ENCODE data around the gene GLMP.

The GLMP gene

DNA sequence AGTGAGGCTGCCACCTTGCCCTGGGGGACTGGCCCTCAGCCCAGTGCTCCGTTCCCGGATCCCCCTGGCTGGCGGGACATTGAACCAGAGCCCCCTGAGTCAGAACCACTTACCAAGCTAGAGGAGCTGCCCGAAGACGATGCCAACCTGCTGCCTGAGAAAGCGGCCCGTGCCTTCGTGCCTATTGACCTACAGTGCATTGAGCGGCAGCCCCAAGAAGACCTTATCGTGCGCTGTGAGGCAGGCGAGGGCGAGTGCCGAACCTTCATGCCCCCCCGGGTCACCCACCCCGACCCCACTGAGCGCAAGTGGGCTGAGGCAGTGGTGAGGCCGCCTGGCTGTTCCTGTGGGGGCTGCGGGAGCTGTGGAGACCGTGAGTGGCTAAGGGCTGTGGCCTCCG lies 10.0 kb downstream of the GLMP start:
- DNase-seq = no peak

DNA sequence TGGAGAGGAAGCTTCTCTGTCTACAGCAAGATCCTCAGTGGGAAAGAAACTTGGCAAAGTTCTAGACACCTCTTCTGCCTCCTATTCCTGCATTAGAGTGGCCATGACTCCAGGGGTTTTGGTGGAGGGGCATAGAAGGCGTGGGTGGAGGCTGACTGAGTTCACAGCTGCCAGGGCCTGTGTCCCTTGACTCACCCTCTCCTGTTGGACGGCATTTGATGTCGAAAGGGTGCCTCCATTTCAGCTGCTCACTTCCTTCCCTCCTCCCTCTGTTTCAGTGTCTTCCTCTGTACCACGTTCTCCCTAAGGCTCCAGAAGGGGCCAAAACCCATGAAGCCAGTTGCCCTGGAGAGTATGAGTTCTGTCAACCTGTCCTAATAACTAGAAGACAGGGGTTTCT lies 10.7 kb downstream of the GLMP start:
- no peak for DNase-seq

DNA sequence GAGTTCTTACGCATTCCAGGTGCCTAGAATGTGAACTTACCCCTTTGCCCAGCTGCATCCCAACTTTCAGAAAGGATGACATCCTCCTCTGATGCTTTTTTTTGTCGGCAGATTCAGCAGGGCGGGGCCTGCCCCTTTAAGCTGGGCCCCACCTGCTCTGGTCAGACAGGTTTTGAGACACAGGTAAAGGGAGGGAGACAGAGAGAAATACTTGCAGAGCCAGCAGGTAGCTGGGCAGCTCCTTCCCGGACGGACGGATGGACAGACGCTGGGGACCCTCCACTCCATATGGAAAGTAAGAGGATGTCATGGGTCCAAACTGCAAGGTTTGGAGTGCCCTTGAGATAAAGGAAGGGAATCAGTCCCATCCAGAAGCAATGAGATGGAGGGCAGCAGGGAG lies 11.4 kb downstream of the GLMP start, which contains the start of gene TMEM79:
Gene TMEM79, plus strand, starts transcription at position 214 of the 400 bp plus-strand sequence. CDS start 902 bp downstream, outside the sequence.
- no peak for DNase-seq

DNA sequence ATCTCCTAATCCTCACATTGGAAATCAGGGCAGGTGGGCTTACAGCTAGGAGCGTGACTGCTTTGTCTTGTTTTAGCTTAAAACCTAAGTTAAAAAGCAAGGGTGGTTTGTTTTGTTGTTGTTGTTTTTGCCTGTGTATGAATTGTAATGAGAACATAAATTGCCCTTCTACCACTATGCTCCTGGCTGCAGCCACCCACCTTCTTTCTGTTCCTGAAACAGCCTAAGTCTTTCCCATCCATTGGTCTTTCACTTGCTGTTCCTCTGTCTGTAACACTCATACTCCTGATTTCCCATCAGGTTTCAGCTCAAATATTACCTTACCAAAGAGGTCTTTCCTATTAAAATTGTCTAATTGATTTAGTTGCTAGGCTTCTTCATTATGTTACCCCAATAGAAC lies 12.0 kb downstream of the GLMP start:
- no peak for DNase-seq

DNA sequence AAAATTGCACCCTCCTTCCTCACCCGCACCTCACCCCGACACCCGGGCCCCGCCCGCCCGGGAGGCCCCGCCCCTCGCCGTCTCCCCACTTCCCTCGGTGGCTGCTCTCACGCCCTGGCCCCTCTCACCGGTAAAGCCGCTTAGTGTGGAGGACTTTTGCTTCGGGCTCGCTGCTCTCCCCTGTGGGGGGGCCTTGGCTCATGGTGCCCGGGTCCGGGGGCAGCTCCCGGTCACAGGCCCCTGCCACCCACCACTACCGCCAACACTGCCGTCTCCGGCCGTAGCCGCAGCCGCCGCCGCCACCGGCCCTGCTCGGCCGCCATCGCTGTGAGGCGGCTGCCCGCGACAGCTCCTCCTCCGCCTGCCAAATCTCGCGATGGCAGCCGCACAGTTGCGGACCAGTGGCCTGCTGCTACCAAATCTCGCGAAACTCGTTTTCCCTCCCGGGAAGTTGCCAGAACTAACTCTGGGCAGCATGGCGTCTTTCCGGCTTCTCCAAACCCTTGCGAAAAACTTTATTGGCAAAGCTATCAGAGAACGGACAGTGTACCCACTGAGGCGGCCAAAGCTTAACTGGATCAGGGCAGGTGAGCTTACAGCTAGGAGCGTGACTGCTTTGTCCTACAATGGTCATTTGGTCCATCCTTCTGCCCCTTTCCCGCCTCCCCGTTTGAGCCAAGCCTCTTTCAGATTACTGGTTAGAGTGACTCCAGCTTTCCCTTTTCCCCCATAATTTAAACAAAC lies 12.8 kb downstream of the GLMP start, which contains the start of gene SMG5:
Gene SMG5, minus strand, starts transcription at position 347 of the 744 bp plus-strand sequence. Its CDS starts 145 bp downstream, at position 202.
- DNase-seq = peak; percentile 100

DNA sequence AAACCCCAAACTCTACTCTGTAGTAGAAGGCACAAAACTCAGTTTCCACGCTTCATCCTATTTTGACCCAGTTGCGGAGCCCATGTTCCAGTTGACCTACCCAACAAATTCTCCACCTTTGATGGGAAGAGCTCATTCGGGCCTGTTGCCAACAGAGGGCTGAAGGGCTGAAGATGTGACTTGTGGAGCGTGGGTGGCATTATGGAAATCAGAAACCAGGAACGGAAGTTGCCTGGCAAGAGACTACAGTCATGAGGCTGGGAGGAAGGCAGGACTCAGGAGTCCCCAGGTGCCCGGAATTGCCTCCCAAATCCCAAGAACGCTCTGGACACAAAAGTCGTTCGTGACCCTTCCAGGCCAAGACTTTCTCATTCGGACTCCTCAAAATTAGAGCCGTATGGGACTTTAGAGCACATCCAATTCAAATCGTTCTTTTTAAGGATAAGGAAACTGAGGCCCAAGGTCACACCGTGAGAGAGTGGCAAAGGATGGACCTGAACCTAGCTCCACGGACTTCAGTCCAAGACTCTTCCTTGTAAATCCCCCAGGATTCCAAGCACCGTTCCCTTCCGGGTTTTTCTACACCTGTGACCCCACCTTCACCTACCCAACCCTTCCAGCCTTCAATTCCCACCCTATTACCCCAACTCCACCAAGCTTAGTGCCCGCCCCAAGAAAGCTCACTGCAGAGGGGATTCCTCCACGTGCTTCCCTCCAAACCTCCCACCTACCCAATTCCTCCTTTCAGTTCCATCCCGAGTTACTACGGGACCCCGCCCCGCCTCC lies 13.6 kb downstream of the GLMP start:
- DNase-seq = peak; percentile 28 to 38

DNA sequence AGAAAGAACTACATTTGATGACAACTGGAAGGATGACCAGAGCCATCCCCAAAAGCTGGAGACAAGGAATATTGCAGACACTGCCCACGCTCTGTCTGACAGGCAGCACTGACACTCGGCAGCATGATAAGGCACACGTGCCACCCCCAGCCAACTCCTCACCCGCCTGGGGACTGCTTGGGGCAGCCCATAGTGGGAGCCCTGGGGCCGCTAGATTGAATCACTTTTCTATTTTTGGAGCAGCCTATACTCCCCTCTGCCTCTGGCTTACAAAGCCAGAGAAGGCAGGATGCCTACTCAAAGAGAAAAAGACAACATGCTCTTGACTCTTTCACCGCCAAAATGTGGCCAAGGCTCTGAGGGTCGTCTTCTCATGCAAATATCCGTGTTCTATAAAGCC lies 14.2 kb downstream of the GLMP start:
- no peak for DNase-seq

DNA sequence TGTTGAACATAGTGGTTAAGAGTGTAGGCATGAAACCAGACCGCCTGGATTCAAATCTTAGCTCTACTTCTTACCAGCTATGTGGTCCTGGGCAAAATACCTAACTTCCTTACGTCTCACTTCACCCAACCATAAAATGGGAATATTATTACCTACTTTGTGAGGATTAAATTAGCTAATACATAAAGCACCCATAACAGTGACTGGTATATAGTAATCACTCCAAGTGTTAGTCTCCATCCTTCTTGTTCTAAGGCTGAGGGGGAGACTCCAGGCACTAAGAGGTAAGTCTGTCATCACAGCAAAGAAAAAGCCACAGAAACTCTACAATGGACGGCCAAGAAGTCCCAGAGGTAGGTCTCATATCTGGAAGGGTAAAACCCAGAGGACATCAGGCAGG lies 15.6 kb downstream of the GLMP start:
- DNase-seq = no peak

DNA sequence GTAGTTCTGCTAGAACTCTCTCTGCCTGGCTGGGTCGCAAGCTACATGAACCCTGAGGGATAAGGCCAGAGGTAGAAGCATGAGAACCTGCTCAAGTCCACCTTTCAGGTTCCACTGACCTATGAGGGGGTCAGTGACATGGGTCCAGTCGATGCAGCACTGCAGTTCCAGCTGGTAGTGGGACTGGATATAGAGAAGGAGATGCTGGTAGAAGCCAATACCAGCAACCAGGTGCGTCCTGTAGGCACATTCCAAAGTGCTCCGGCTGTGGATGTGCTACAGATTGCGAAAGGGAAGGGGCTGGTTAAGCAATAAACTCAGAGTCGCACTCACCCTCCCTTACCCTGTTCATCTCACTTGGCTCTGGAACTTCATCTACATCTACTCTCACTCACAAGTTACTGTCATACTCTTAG lies 18.5 kb downstream of the GLMP start:
- DNase-seq = no peak

DNA sequence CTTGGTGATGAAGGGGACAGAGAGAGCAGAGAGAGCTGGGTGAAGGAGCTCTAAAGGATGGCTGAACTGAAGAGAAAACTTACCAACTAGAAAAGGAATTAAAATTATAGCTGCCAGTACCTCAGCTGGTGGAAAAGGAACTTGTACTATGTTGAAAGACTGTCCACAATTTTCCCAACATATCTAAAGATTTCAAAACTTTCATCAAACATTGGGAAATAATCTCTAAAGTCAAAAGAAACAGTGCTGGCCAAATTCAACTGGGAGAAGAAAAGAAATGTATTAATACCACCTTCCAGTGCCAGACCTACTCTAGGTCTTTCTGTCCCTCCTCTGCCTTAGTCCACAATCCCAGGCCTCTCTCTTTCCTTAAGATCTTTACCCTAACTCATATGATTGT lies 18.9 kb downstream of the GLMP start:
- DNase-seq = no peak

DNA sequence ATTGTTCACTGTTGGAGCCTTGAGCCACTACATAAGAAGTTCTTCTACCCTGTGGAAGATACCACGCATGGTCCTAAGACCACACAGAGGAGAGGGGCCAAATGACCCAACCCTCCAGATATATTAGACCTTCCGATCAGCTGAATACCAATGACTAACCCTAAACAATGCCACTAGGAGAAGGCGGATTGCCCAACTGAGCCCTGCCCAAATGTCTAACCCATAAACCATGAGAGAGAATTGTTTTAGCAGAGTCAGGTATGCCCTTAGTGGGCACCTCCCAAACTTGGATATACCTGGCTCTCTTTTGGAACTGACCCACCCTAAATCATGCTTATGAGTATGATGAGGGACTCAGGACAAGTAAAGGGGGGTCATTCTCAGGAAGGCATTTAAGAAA lies 25.2 kb downstream of the GLMP start:
- no peak for DNase-seq

DNA sequence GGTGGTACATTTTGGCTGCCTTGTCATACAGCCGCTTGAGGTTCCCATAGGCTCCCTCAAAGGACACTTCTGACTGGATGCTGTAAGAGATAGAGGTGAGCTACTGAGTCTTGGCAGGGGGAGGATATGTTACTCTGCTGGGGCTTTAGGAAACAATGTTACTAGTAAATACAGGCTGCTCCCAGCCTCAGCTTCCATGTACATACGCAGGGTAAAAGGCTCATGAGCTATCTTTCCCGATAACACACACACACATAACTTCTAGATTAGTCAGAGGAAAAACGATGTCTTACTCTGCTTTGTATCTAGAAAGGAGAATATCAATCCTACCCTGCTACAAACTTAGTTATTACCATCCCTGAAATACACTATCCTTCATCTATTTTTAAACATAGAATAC lies 27.1 kb downstream of the GLMP start:
- DNase-seq = no peak

DNA sequence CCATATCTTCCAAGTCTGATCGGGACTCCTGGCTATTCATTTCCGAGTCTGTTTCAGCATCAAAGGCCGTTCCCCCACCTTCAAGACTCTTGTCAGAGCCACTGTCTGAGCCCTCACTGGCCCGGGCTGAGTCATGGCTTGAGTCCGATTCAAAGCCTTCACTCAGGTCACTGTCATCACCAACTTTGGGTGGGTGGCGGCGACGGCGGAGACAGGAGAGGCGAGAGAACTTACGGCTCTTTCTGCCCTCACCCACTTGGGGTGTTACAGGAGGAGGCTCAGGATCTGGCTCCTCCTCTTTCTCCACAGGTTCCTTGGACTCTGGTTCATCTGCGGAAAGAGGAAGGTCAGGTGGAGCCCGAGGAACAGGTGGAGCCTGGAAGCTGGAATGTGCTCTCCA lies 29.4 kb downstream of the GLMP start:
- no peak for DNase-seq

DNA sequence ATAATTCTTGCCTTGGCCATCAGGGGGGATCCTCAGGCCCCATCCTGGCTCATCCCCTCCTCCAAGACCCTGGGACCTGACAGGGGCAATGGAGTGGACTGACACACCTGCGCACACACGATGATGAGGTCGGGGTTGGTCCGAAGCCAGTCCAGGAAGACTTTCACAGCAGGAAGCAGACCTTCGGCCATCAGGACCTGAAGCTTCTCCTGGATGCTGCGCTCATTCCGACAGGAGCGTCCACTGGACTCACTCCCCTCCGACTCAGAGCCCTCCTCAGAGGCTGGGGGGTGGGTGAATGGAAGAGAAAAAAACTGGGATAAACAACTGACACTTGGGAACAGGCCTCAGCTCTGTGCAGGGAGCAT lies 32.2 kb downstream of the GLMP start:
- DNase-seq = no peak

DNA sequence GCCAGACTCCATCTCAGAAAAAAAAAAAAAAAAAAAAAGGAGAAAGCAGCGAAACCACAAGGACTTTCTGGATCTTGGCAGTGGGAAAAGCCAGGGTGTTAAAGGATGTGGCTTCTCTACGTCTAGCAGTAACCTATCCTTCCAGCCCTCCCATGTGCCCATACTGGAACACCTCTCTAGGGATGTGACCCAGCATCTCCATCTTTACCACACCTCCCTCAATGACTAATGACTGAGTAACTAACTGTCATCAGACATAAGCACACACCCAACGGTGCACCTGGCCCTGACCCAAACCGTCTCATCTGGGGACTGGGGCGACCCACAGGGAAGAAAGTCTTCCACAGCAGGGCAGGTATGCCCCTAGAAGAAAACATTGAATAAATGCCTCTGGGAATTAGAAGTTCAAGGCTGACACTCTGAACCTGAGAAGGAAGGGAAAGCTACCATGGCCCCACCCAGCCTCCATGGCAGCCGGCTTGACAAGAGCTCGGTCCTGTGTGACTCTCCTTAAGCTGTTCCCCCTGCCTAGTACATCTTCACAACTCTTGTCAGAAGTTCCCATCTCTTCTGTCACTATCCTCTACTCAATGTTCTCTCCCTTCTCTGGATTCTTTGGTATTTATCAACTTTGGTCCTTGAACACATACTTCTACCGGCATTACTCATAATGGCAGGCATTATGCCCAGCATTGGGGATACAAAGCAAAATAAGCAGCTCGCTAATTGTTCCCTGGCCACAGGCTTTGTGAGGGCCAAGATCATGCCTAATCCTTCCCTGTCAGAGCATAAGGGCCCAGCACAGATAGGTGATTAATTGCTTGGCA lies 32.8 kb downstream of the GLMP start:
- no peak for DNase-seq

DNA sequence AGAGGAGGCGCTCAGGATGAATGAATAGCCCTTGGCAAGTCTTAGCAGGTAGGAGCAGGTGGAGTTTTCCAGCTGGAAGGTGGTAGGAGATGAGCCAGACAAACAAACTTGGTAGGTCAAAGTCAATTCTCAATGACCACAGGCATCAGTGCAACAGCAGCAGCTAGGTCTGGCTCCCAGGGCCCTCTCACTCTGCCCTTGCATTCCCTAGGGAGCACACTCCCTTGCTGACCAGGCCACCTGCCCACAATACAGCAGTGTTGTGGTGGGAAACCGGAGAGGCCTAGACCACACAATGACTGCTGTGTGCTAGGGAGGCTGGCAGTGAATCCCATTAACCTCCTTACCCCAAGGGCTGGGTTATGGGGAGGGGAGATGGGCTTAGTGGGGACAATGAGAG lies 34.6 kb downstream of the GLMP start:
- DNase-seq = no peak

DNA sequence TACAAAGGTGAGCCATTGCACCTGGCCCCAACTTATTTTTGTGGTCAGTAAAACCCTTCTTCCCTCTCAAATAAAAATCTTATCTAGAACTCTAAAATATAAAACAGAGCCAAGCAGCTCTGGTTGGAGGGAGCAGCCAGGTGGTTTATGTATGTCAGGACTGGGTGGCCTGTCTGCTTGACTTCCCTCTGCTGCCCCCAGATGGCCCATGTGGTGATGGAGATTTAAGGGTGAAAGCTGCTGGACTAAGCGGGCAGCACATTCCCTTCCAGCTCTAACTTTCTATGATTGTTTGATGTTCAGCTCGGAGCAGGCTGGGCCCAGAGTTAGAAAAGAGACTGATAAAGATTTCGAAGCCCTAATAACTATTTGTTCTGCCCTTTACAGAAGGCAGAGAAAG lies 35.7 kb downstream of the GLMP start:
- no peak for DNase-seq

DNA sequence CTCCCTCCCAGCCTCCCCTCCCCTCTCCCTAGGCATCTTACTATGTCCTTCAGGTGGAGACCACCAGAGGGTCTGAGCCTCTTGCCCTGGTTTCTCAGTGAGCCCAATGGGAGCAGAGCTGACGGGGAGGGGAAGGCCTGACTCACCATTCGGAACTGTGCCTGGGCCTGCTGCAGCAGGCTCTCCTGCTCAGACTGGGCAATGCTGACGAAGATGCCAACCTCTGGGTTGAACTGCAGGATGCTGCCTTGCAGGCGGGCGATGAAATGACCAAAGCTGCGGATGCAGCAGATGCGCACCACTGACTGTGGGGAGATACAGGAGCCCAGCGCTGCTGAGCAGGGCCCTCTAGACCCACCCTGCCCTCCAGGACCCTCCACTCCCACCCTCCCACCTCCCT lies 36.6 kb downstream of the GLMP start:
- no peak for DNase-seq

DNA sequence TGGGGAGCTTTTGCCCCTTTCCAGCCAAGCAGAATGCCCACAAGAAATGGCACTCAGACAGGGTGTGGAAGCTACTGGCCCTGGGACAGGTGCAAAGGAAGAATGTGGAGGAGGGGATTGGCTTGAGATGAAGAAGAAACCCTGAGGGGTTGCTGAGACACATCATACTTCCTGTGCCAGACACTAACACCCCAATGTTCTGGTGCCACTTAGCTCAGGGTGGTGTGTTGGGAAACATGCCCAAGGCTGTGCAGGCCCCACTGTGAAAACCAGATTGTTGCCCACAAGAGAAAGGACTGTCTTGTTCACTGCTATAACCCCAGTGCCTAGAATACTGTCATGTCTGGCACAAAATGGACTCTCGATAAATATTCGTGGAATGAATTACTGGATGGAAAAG lies 37.8 kb downstream of the GLMP start:
- no peak for DNase-seq

DNA sequence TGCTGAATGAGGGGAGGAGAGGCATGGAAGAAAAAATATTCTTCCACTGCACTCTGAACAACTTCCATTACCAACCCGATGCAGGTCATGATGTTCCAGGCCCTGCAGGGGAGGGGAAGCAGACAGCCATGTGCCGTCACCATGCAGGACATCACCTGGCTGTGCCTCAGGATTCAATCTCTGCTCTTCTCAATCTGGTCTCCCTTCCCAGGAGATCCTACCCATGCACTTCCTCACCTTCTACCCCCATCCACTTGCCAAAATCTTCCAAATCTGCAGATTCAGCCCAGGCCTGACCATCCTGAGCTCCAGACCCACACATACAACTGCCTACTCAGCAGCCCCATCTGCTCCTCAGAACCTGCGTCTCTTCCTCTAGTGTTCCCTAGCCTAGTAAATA lies 41.8 kb downstream of the GLMP start:
- DNase-seq = no peak

DNA sequence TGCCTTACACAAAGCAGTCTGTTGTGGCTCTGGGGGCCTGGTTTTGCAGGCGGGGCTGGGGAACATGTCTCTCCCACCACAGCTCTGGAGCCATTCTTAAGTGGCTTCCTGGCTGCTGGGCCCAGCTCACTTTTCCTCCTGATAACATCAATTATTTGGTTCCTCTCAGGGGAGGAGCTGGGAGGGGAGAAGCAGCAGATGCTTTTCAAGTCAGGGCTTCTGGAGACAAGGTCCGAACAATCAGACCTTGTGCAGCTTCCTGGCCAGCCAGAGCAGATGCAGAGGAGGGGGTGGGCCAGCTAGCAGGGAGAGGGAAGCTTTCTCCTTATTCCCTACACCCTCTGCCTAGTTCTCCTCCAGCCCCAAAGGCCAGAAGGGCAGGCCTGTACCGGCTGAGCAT lies 44.0 kb downstream of the GLMP start:
- DNase-seq = no peak

DNA sequence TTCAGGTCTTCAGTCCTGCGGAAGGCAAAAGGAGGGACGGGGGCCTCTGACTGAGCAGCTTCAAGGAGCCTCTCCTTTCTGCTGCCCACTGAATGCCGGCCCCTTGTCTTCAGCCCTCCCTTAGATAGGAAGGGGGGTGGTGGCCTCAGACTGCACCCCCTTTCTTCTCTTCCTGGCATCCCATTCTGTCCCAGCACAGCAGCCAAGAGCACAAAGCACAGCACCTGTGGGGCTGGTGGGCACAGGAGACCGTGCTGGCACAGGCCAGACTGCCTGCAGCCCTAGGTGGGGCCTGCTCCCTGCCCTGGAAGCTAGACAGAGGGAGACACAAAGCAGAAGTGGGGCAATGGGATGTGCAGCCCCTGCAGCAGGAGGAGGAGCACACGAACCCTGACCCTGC lies 45.9 kb downstream of the GLMP start:
- no peak for DNase-seq

DNA sequence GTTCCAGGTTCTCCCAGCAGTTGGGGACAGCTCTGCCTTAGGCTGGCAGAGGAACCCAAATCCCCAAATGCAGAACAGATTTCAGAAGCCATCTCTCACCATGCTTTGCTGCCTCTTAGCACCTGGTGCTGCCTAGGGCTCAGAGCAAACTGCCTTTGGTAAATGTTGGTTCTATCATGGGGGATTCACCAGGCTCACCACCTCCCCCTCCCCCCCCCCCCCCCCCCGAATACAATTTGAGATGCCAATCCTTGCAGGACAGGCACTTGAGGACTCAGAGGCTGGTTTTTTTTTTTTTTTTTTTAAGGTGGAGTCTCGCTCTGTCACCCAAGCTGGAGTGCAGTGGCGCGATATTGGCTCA lies 47.2 kb downstream of the GLMP start:
- DNase-seq = no peak
